ENCODE measurements around the gene PPM1E. TPM values are rescaled to one million over a fixed set of nuclear protein-coding genes. Genes with fewer than 3 reads are reported as not detected.

Gene PPM1E
- polyA plus RNA-seq, 2 of the 4 experiments (the other 2 are of a cell fraction): 0.05 to 0.25 TPM

- TF ChIP-seq HOXA7 (CRISPR knock-in tag; IDR thresholded peaks at IDR 0.05): no peak
Measured at GRCh38 chr17:59000022-59000421, 244.4 kb downstream of the PPM1E start (continued).

- TF ChIP-seq HEYL (CRISPR knock-in tag; IDR thresholded peaks at IDR 0.05) (no peak), CBX8 (IDR thresholded peaks at IDR 0.05) (no peak), MAX (IDR thresholded peaks at IDR 0.05) (no peak), CHD4 (IDR thresholded peaks at IDR 0.05; ENCODE audit: borderline replicate concordance) (no peak), SMC3 (IDR thresholded peaks at IDR 0.05) (no peak), FOSB (CRISPR knock-in tag; IDR thresholded peaks at IDR 0.05) (no peak), MYC (IDR thresholded peaks at IDR 0.05; ENCODE audit: borderline replicate concordance, low read length) (no peak), SREBF2 (IDR thresholded peaks at IDR 0.05) (no peak), ESRRA (IDR thresholded peaks at IDR 0.05; ENCODE audit: borderline replicate concordance, low read length) (no peak), EHMT2 (IDR thresholded peaks at IDR 0.05; ENCODE audit: low read depth) (no peak), HES2 (IDR thresholded peaks at IDR 0.05) (no peak), KDM5A (IDR thresholded peaks at IDR 0.05) (no peak), HOXB5 (CRISPR knock-in tag; IDR thresholded peaks at IDR 0.05) (no peak), POLR2A (IDR thresholded peaks at IDR 0.05; ENCODE audit: low read length) (no peak), HDAC2 (IDR thresholded peaks at IDR 0.05) (no peak)
- Histone ChIP-seq H3K4me2 (no peak overlapping the region), H3K4me3 (no peak overlapping the region), H3K4me1 (peaks cover 14% of the 10 kb centered on the region), H3K9me3 (no peaks in the 10 kb centered on the region), H3K27ac (no peak overlapping the region)
- POLR2A ChIA-PET: interaction anchor here (0.7 kb wide), 2 partner anchors 343 to 783 kb away, joined by 4 to 11 read pairs; no protein-coding TSS in a partner anchor
- 90% methylated on average over 10 of the region's 10 CpGs for WGBS (ENCODE audit: missing lambda C conversion rate)
- FAIRE-seq (no peak), DNase-seq (ENCODE audit: low read depth in 1 of 2, low spot score in 1 of 2) (peak in 1 of 2 experiments; percentile 9), ATAC-seq (no peak)
- CTCF ChIA-PET: interaction anchor here (1.3 to 11.0 kb wide), 3 partner anchors 288 to 482 kb away, joined by 3 to 169 read pairs (median 3); no protein-coding TSS in a partner anchor
Measured at GRCh38 chr17:59001158-59001814, 245.6 kb downstream of the PPM1E start.

- POLR2A ChIA-PET: no interaction called here
- Histone ChIP-seq H3K4me1 (peaks cover 14% of the 10 kb centered on the region), H3K9me3 (no peaks in the 10 kb centered on the region), H3K4me2 (no peak overlapping the region), H3K27ac (no peak overlapping the region), H3K4me3 (no peak overlapping the region)
- DNase-seq (ENCODE audit: low read depth in 1 of 2, low spot score in 1 of 2) (no peak), ATAC-seq (no peak), FAIRE-seq (no peak)
- CTCF ChIA-PET: interaction anchor here (1.3 to 11.0 kb wide), 3 partner anchors 288 to 483 kb away, joined by 3 to 169 read pairs (median 3); no protein-coding TSS in a partner anchor
- 95% methylated on average over 3 of the region's 3 CpGs for WGBS (ENCODE audit: missing lambda C conversion rate)
- no peak for TF ChIP-seq CHD2 (IDR thresholded peaks at IDR 0.05; ENCODE audit: low read length, partially characterized antibody)
Measured at GRCh38 chr17:59002126-59002525, 246.5 kb downstream of the PPM1E start.

GRCh38 chr17:59002848-59003247 lies 247.2 kb downstream of the PPM1E start:
- no peak for DNase-seq (ENCODE audit: low read depth in 1 of 2, low spot score in 1 of 2)
- no peak for FAIRE-seq
- no peaks in the 10 kb centered on the region for H3K9me3 ChIP-seq
- no peak for ATAC-seq
- peaks cover 12% of the 10 kb centered on the region for H3K4me1 ChIP-seq
- no peak overlapping the region for H3K4me2 ChIP-seq
- 90% methylated on average over 2 of the region's 2 CpGs for WGBS (ENCODE audit: missing lambda C conversion rate)
- TF ChIP-seq HEYL (CRISPR knock-in tag; IDR thresholded peaks at IDR 0.05) (no peak), FOSL2 (IDR thresholded peaks at IDR 0.05) (no peak), FOSL2 (CRISPR knock-in tag; IDR thresholded peaks at IDR 0.05) (no peak), CBX2 (IDR thresholded peaks at IDR 0.05; ENCODE audit: borderline replicate concordance, low read depth) (no peak), RNF2 (IDR thresholded peaks at IDR 0.05; ENCODE audit: borderline replicate concordance, low read depth) (no peak), PHF8 (IDR thresholded peaks at IDR 0.05; ENCODE audit: borderline replicate concordance, low read depth) (no peak), ZC3H11A (IDR thresholded peaks at IDR 0.05) (no peak), ZSCAN20 (CRISPR knock-in tag; IDR thresholded peaks at IDR 0.05) (no peak), ESRRA (IDR thresholded peaks at IDR 0.05; ENCODE audit: borderline replicate concordance, low read length) (no peak), GATA3 (IDR thresholded peaks at IDR 0.05; ENCODE audit: borderline replicate concordance) (no peak), NFE2L2 (conservative IDR thresholded peaks at IDR 0.05; ENCODE audit: low read length) (no peak), ZNF302 (CRISPR knock-in tag; IDR thresholded peaks at IDR 0.05) (no peak), BHLHE40 (IDR thresholded peaks at IDR 0.05; ENCODE audit: low read depth, low read length) (no peak), MAZ (IDR thresholded peaks at IDR 0.05; ENCODE audit: borderline replicate concordance, low read depth, low read length) (no peak), KDM5A (IDR thresholded peaks at IDR 0.05) (no peak), ELK1 (IDR thresholded peaks at IDR 0.05; ENCODE audit: low read depth, low read length) (no peak), EP300 (IDR thresholded peaks at IDR 0.05) (no peak)
- POLR2A ChIA-PET: no interaction called here
- no peak overlapping the region for H3K27ac ChIP-seq
- CTCF ChIA-PET: interaction anchor here (0.8 to 11.0 kb wide), 6 partner anchors 276 to 484 kb away, joined by 3 to 169 read pairs (median 7); no protein-coding TSS in a partner anchor
- no peak overlapping the region for H3K4me3 ChIP-seq

All from A549 (cell line).